ENCODE data around the gene AIF1L.
A peak's percentile ranks its signal among the peaks of the same experiment; 100 is the strongest.

The AIF1L gene

GRCh38 chr9:131096269-131097125 lies at the start of gene AIF1L:
Gene AIF1L (plus strand): TSS chr9:131096531. CDS start chr9:131096630, 99 bp downstream.
- peak; percentile 14 to 31 for DNase-seq

GRCh38 chr9:131046581-131047202 lies 49.6 kb upstream of the AIF1L start:
- peak; percentile 60 to 63 for DNase-seq

GRCh38 chr9:131048332-131048731 lies 48.0 kb upstream of the AIF1L start:
- no peak for DNase-seq

GRCh38 chr9:131048820-131049219 lies 47.5 kb upstream of the AIF1L start:
- no peak for DNase-seq

- no peak for DNase-seq
These were observed 46.3 kb upstream of the AIF1L start for GRCh38 chr9:131049829-131050715.

GRCh38 chr9:131050831-131051230 lies 45.5 kb upstream of the AIF1L start:
- no peak for DNase-seq

- no peak for DNase-seq
These were observed 44.5 kb upstream of the AIF1L start for GRCh38 chr9:131051592-131052517.

- DNase-seq: no peak
These were observed 42.4 kb upstream of the AIF1L start for GRCh38 chr9:131053896-131054295.

- no peak for DNase-seq
These were observed 39.4 kb upstream of the AIF1L start for GRCh38 chr9:131056781-131057506.

GRCh38 chr9:131060900-131061630 lies 35.3 kb upstream of the AIF1L start:
- DNase-seq: no peak

- no peak for DNase-seq
These were observed 33.4 kb upstream of the AIF1L start for GRCh38 chr9:131062969-131063368.

GRCh38 chr9:131065599-131065998 lies 30.7 kb upstream of the AIF1L start:
- DNase-seq: no peak

- no peak for DNase-seq
These were observed 28.7 kb upstream of the AIF1L start for GRCh38 chr9:131067625-131068024.

- DNase-seq: no peak
These were observed 28.1 kb upstream of the AIF1L start for GRCh38 chr9:131068076-131068816.

GRCh38 chr9:131069699-131070098 lies 26.6 kb upstream of the AIF1L start:
- no peak for DNase-seq

GRCh38 chr9:131072107-131072870 lies 24.0 kb upstream of the AIF1L start:
- DNase-seq: no peak

GRCh38 chr9:131072871-131073237 lies 23.5 kb upstream of the AIF1L start:
- no peak for DNase-seq

- no peak for DNase-seq
These were observed 19.8 kb upstream of the AIF1L start for GRCh38 chr9:131076347-131077195.

Measured in activated CD4-positive, alpha-beta T cell treated with anti-CD3 and anti-CD28 coated beads, Interleukin-2, amount 50 U/mL, for 4 hours (primary cell).